GM21528 (cell line): ENCODE results near the gene NT5M.
"Not testable (repeated sequence)": the region's sequence is repeated elsewhere in the genome, so short reads cannot be mapped to it uniquely, and the experiment has no call there.

Experiments used
- ATAC-seq: cut with Tn5 transposase; IDR thresholded peaks from one replicate; pipeline ENCODE4 v1.9.1; 2021; ENCODE audit warnings: mild to moderate bottlenecking, moderate library complexity; ENCODE audit not compliant: unreplicated experiment, low FRiP score

The NT5M gene

DNA sequence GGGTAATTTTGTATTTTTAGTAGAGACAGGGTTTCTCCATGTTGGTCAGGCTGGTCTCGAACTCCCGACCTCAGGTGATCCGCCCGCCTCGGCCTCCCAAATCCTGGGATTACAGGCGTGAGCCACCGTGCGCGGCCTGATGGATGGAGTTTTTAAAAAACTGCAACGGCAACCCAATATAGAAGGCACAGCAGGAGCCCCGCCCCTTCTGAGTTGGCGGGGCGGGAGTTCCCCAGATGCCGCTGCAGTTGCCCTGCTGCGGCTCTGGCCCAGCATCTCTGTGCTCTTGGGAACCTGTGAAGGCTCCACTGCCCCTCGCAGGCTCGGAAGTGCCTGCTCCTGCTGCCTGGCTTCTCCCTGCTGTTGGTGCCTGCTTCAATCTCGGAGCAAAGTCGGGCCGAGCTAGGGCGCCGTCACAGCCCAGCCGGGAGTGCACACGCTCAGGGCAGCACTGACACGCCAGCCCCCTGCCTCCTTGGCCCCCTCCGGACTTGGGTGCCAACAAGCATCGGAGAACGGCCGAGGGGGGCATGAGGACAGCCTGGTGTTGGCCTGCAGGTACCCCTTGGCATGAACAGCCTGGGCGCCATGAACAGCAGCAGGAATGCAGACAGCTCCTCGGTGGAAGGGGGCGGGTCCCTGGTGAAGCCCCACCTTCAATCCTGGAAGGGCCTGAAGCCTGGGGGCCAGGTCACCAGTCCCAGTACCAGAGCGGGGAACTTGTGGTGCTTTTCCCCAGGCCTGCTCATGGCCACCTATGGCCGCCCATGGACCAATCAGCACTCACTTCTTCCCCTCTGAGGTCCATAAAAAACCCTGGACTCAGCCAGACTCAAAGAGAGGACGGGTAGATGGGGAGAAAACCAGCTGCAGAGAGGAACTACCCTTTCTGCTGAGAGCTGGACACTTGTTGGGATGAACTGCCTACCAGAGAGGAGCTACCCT is 2.3 kb upstream of the NT5M start:
- no peak for ATAC-seq

DNA sequence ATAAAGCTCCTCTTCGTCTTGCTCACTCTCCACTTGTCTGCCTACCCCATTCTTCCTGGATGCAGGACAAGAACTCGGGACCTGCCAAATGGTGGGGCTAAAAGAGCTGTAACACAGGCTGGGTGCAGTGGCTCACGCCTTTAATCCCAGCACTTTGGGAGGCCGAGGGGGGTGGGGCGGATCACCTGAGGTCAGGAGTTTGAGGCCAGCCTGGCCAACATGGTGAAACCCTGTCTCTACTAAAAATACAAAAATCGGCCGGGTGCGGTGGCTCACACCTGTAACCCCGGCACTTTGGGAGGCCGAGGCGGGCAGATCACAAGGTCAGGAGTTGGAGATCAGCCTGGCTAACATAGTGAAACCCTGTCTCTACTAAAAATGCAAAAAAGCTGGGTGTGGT is 1.5 kb upstream of the NT5M start:
- ATAC-seq: not testable (repeated sequence)

DNA sequence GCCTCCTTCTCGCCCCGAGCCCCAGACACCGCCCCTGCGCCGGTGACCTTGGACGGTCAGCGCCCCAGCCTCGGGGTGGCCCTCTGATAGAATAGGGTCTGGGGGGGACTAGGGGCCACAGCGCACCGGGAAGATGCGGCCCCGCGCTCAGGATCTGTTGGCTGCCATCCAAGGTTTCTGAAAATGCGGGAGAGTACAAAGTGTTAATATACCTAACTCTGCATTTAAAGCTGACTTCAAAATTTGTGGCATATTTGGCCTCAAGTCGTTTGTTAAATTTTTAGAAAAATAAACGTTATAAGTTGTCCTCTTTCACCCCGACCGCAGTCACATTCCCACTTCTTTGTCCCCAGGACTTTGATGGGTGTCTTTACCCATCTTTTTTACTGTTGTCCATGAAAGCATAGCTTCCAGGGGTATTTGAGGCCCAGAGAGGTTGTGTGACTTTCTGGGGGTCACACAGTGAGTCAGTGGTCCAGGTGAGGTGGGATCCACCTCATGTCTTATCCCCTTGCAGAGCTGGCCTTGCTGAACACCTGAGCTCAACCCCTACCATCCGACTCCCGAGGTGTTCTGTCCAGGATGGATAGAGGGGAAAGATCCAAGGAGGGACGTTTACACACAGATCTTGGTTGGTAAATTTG is 796 bp downstream of the NT5M start:
- no peak for ATAC-seq

GRCh38 chr17:17304521-17304985 is 1.4 kb downstream of the NT5M start:
- ATAC-seq: no peak

DNA sequence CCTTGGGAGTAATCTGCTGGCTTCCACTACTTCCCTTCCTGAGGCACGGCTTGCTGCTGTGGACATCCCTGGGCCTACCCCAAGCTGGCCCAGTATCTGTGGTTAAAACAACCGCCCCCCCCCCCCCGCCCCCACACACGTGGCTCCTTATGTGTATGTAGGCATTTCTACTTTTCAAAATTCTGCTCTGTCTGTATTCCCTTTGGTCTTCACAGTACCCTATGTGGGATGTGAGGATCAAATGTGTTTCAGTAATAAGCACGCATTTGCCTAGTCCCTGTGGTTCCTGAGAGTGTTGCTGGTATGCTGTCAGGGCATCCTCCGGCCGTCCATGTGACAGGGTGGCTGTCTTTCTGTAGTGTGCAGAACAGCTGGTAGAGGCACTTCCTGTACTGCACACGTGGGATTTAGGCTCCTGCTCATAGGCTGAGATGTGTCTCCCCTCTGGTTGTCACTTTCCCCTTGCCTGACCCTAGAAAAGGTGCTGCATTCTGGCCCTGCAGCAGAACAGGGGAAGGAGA is 2.2 kb downstream of the NT5M start:
- ATAC-seq: no peak

DNA sequence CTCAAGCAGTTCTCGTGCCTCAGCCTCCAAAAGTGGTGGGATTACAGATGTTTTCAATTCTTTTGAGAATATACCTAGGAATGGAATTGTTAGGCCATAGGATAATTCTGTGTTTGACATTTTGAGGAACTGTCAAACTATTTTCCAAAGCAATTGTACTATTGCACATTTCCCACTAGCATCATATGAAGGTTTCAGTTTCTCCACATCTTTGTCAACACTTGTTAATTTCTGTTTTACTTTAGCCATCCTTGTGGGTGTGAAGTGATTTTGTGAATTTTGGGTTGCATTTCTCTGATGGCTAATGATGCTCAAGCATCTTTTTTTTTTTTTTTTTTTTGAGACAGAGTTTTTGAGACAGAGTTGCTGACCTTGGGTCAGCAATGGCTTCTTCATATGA is 6.2 kb downstream of the NT5M start:
- ATAC-seq: no peak

DNA sequence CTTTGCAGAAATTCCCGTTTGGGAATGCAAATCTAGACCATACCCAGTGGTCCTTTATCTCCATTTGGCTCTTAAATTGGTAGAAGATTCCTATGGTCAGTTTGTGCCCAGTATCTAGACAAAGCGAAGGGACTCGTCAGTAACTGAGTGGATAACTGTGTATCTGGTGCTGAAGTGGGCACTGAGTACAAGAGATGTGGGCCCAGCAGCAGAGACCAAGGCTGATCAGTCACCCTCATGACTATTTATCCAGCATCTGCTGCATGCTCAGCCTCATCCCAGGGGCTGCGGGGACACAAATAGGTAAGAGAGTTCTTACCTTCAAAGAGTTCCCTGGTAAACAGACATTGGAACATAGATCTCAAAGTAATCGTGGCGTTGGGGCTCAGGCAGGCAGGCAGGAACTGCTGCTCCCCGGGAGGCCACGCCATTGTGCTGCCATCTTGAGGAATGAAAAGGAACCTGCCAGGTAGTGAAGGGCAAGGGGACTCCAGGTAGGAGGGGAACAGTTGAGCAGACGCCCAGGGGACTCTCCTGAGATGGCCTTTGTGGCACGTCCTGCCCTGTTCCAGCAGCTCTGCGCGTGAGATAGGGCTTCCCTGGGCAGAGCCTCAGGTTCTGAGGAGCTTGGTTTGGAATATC is 10.3 kb downstream of the NT5M start:
- ATAC-seq: no peak

- no peak for ATAC-seq
Measured at GRCh38 chr17:17314501-17315071, 11.4 kb downstream of the NT5M start.

- ATAC-seq: no peak
Measured at GRCh38 chr17:17315142-17315821, 12.1 kb downstream of the NT5M start.

GRCh38 chr17:17320188-17320910 is 17.2 kb downstream of the NT5M start:
- ATAC-seq: no peak

DNA sequence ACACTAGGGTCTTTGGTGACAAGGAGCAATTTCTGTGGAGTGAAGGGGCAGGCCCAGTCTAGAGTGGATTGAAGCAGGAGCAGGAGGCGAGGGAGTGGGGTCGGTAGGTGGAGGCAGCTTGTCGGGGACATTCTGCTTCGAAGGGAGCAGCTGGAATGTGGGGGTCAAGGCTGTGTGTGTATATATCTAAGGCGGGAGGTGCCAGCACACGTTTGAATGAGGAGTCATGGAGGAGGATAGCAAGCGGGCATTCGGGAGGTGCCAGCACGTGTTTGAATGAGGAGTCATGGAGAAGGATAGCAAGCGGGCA is 17.7 kb downstream of the NT5M start:
- ATAC-seq: no peak

DNA sequence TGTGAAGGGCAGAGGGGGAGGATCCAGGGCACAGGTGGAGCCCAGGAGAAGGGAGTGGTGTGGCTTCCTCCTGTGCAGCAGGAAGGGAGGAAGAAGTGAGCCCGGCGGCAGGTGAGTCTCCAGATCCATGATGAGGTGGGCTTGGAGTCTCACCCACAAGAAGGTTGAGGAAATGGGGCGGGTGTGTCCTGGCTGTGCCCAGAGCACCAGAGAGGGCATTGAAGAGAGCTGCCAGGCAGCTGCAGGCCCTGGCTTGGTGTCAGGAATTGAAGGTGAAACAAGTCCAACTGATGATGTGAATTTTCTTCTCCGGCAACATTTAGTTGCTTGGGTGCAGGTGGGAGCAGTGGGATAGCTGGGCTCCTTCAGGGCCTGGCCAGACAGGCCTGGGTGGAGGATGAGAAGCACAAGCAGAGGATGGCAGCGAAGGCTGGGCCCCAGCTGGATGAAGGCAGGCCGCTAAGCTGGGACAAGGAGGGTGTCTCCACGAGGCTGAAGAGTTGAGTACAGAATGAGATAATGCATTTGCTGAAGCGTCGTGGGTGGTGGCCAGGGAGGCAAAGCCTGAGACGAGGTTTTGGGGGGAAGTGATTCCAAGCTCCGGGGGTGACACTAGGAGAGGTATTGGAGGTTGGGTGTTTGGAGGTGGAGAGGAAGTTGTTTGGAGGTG is 18.3 kb downstream of the NT5M start:
- ATAC-seq: no peak

DNA sequence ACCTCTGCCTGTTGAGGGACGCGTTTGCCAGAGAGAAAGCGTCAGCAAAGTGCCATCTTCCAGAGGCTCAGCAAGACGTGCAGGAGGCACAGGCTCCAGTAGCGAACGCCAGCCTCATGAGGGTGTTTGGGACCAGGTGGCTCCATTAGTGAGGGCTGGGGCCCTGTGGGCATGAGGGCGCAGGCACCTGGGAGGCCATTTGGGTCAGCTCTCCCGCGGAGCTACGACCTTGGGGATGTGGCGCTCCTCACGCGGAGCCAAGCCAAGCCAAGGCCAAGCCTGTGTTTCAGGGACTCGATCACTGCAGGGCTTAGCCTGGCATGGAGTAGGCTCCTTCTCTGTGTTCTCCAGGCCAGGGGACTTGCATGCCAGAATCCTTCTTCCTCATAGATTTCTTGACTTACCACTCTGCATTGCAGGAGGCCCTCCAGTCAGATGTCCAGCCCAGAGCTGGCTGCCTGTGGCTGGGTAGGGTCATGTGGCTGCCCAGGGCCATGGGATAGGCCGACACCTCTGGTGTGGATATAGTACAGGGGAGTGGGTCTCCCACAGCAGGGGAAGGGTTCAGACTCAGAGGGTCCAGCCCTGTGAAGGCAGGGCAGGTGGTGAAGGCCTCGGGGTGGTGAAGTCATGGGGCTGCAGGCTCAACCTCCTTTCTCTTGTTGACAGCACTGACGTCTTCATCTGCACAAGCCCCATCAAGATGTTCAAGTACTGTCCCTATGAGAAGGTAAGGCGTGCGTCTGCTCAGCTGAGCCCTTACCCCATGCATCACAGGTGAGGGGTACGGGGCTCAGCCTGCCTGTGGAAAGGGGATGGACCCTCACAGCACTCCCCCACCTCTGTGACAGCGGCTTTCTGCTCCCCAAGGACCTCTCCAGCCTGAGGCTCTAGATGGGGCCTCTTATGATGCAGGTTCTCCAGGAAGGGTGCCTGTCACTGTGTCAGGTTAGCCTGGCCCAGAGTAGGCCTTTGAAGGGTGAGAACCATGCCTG is 19.6 kb downstream of the NT5M start:
- no peak for ATAC-seq

DNA sequence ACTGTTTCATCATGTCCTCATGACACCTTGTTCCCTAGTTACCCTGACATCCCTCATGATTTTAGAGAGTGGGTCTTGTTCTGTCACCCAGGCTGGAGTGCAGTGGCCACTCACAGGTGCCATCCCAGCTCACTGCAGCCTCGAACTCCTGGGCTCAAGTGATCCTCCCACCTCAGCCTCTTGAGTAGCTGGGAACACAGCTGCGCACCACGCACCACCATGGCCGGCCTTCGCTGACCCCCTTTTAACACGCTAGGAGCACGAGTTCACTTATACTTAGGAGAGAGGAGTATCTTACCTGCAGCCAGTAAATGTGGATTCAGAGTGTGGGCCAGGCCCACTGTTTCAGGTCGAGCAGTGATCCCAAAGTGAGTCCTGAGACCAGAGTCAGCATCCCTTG is 21.4 kb downstream of the NT5M start:
- ATAC-seq: no peak

DNA sequence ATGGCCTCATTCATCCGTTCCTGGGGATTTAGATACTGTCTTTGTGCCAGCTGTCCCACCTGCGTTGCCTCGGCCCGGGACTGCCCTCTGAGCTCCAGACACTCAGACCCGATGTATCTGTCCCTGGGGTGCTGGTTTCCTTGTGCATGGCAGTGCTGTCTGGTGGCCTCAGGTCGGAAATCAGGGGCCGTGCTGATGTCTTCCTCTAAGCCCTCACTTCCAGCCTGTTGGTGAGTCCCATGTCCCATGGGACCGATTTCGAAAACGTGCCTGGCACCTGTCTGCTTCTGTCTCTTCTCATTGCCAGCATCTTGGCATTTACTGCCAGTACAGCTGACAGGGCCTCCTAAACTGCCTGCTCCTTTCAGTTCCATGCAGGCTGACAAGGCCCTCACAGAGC is 22.1 kb downstream of the NT5M start:
- ATAC-seq: no peak

- ATAC-seq: no peak
Measured at GRCh38 chr17:17325816-17326215, 22.6 kb downstream of the NT5M start.

DNA sequence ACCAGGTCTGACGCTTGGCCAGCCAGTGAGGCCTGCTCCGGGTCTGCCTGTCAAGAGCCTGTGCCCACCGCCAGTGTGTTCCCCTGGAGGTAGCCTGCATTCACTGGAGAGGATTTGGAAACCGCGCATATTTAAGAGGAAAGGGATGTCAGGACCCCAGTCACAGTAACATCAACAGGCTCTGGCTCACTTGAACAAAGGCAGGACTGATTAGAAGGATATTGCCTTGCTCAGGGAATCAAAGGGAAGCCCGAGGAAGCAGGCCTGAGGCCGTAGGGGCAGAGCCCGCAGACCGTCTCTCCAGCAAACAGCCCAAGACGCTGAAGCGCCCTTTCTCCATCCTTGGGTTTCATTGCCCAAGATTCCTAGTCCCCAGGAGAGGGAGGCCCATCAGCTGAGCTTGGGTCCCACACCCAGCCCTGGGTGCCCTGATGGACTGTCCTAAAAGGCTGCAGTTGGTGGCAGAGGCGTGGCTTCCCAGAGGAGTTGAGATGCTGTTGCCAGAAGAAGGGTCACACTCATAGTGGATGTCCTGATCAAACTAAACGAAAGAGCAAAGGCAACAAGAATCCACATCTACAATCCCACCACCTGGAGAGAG is 23.2 kb downstream of the NT5M start:
- ATAC-seq: no peak

DNA sequence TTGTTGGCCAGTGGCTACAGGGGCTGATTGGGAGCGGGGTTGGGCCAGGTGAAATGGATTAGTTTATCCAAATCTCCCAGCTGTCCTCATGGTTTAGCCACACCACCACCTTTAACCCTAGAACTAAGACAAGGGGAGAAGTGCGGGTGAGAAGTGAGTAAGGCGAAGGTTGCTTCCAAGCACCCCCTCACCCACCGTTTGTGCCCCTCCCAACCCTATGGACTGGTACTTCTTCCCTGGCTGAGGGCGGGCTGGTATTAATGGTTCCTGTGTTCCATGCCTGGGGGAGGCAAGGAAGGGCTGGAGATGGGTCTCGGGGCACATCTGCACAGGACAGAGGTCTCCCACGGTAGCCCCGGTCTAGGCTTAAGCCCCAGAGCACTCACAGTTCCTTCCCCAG is 25.1 kb downstream of the NT5M start:
- no peak for ATAC-seq
